Retina (tissue), 1 donor: ENCODE results near the gene LMX1B.
"Not testable (repeated sequence)": the region's sequence is repeated elsewhere in the genome, so short reads cannot be mapped to it uniquely, and the experiment has no call there.

ENCODE experiments used
- DNase-seq: peaks from one replicate; pipeline ENCODE4 v3.0.0-alpha.2; 2016

LMX1B gene

DNA sequence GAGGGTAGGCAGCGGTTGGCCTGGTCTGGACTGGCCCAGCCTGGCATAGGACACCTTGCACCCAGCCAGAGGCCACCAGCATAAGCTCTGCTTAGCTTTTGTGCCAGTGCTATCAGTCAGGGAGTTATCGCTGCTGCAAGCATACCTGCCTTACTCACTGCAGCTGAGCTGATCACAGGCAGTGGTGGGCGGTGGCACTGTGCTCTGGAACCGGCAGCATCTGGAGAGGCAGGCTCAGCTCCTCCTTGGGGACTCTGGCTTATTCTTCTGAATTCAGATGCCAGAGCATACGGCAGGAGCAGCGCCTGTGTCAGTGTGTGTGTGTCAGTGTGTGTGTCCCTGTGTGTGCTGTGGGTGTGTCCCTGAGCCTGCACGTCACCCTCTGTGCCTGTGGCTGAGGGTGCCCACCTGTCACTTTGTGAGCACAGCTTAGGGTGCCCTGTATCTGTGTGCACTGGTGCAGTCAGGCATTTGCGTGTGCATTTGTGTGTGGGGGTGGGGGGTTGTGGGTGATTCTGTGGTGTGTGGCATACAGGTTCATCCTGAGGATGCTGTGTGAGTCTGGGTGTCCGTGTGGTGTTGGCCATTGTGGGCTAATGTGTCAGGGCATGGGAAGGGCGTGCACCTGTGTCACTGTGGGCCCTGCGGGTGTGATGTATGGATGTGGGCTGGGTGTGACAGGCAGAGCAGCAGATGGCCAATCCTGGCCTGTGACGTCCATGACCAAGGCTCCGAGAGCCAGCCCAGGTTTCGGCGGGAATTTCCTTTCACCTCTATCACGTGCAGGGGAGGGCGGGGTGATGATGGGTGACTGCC, 23.5 kb downstream of the LMX1B start:
- DNase-seq = peak; percentile 58

DNA sequence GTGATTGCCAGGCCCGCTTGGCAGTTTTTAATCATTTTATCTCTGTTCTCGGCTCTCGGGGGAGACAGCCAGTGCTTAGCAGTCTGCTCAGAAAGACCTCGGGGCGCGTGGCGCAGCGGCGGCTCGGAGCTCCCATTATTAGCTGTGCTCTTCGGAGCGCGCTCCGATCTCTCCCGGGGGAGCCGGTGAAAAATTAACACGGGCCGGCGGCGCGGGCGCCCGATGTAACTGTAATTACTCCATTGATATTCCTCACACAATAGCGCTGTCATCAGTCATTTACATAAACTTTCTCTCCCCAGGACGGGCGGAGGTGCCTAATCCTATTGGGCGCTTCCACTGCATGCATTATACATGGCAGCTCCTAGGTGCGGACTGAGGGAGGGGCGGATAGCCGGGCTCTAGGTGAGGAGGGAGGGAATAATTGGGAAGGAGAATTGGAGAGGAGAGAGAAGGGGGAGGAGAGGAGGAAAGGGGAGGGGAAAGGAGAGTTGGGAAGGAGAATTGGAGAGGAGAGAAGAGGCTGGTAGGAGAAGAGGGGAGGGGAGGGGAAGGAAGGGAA, 24.9 kb downstream of the LMX1B start:
- DNase-seq = peak; percentile 83

DNA sequence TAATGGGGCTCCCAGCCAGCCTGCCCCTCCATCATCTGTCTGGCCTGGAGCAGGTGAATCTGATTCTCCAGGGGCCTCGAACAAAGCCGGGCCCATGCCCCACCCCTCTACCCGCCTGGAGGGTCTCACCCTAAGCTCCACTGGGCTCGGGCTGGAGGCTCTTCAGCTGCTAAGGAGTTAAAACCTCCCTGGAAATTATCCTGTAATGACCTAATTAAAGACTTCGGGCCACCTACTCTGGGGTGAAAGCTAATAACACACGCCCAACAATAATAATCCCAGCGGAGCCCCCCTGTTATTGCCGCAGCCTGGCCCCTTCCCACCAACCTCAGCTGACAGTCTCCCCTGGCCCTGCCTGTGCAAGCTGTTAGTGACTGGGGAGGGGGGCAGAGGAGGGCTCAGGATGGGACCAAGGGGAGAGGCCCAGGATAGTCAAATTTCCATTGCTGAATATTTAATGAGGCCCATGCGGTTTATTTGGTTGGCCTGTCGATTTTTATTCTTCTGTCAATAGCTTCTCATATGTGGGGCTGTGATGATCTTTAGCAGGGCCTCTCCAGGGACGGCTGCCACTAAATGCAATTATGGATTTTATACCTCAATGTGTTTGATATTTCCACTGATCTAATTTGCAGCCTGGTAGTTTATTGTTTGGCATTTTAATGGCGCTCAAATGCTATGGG, 25.7 kb downstream of the LMX1B start:
- peak; percentile 51 for DNase-seq

DNA sequence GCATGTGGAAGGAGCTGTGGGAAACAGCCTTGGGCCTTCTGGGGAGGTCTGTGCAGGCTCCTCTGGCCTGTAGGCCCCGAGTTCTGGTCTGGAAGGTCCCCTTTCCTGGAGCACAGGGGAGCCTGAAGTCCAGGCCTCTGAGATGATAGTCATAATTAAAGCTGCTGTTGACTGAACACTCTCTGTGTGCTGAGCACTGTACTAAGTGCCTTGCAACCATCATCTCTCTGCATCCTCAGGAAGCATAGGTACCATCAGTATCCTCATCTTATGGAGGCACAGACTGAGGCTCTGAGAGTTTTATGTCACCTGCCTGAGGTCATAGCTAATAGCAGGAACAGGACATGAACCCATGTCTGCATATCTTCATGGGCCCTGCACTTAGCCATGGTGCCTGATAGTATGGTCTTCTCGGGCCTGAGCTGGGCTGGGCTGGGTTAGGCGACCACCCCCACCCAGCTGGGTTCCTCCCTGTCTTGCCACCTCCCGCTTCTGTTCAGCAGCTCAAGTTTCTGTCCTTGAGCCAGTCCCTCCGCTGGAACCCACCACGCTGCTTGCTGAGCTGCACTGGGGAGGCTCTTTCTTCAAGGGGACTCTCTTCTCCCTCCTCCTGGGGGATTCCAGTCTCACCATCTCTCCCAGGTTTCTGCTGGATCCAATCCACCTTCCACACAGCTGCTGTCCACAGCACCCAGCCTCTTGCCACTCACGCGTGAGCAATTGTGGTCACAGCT, 27.6 kb downstream of the LMX1B start:
- no peak for DNase-seq

DNA sequence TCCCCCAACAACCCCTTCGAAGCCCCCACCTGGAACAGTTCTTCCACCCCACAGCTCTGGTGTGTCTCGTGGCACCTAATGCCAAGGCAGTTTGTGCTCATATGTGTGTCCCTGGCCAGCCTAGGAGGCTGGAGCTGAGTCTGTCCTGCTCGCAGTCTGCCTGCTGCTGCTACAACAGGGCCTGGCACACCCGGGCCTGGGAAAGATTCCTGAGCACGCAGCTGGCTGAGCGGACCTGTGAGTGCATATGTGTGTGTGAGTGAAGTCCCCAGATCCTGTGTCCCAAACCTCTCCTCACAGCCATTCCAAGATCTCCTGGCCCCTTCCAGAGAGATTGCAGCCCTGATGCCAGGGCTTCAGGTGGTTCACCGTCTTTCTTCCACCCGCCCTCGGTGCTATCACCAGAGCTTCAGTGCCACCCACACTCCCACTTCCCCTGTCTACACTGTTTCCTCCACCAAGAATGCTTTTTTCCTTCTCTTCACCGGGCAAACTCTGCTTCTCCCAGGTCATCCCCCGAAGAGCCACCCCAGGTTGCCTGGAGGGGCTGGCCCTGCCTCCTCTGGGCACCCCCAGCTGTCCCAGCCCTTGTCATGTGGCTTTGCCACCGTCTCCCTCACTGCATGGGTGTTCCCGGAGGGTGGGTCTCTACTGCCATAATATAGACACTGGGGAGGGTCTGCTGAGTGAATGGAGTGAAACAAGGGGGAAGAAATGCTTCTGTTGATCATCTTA, 28.4 kb downstream of the LMX1B start:
- no peak for DNase-seq

DNA sequence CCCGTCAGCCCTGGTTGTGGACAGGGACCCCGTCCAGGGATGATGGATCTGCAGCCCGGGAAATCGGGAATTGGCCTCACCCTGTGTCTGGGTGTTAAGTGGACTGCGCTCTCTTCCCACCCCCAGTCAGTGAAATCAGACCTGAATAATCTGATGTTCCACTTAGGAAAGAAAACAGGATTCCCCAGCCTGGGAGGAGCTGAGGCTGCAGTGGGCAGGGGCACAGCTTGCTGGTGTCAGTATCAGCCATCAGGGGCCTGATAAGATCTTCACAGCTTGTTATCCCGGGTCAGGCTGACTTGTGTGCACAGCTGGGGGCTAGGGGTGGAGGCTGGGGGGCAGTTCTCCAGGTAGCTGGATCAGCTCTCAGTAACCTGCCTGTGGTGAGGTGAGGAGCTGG, 29.1 kb downstream of the LMX1B start:
- no peak for DNase-seq

DNA sequence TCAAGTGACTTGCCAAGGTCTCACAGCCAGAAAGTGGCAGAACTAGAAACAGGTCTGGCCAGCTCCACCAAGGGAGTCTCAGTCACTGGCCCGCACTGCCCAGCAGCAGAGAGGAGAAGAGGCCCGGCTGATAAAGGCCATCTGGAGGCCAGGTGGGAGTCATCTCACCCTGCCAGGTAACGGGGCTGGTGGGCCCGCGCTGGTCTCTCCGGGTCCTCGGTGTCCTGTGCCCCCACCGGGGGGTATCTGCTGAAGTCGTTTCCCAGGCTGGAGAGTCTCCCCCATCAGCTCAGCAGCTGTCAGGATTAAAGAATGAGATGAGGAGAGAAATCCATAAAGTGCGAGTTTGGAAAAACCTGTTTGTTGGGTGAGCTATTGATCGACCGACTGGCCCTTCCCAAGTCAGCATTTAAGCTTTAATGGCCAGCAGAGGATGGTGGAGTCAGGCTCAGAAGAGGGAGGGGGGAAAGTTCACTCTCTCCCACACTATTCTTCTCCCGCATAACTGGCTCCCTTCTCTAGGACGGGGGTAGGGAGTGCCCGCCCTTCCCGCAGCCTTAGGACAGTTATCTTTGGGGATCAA, 30.3 kb downstream of the LMX1B start:
- DNase-seq = no peak

DNA sequence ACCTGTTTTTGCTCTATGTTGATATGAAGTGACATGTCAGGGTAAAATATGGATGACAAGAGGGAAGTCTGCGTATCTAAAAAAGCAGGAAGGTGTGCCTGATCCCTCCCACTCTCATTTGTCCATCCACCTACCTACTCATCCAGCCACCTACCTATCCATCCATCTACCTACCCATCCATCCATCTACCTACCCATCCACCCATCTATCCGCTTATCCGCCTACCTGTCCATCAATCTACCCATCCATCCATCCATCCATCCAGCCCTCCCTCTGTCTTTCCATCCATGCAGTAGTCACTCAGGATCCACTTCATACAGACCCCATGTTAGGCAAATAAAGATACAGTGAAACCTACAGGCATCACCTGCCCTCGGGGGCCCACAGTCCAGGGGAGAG, 32.4 kb downstream of the LMX1B start:
- DNase-seq = no peak

DNA sequence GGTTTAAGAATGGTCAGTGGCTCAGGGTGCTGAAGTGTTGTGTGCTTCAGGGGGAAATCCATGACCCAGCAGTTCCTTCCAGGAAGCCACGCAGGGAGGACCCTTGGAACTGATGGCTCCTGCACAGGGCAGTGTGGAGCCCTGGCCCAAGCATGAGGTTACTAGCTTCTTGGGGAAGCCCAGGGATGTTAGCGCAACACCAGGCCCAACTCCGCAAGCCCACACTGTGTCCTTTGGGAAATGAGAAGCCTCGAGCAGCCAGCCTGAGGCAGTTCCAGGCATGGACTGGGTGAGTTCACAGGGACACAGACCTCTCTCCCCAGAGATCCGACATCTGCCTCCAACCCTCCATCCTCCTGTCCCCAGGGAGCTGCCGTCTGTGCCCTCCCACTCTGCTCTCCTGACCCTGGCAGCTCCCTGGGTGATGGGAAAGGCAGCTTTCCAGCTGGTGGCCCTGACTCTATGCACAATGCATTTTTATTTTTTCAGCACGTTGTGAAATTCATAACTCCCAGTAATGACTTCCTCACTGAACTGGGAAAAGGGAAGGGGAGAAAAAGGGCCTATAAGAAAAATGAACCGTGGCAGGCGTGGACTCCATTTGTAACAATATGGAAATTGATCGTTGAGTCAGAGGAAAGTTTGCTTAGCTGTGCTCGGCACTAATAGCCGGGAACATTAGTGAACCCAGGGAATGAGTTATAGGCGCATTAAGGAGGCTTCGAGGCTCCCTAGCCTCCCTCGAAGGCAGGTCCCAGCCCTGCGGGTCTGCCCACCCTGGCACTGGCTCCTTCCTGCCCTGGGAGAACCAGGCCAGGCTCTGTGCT, 34.1 kb downstream of the LMX1B start:
- DNase-seq = no peak

DNA sequence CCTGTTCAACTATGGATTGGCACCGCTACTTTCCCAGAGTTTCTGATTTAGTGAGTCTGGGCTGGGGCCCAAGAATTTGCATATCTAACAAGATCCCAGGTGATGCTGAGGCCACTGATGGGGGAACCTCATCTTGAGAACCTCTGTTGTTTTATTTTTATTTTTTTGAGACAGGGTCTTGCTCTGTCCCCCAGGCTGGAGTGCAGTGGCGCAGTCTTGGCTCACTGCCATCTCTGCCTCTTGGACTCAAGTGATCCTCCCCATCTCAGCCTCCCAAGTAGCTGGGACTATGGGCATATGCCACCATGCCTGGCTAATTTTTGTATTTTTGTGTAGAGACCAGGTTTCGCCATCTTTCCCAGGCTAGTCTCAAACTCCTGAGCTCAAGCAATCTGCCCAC, 35.7 kb downstream of the LMX1B start:
- no peak for DNase-seq

DNA sequence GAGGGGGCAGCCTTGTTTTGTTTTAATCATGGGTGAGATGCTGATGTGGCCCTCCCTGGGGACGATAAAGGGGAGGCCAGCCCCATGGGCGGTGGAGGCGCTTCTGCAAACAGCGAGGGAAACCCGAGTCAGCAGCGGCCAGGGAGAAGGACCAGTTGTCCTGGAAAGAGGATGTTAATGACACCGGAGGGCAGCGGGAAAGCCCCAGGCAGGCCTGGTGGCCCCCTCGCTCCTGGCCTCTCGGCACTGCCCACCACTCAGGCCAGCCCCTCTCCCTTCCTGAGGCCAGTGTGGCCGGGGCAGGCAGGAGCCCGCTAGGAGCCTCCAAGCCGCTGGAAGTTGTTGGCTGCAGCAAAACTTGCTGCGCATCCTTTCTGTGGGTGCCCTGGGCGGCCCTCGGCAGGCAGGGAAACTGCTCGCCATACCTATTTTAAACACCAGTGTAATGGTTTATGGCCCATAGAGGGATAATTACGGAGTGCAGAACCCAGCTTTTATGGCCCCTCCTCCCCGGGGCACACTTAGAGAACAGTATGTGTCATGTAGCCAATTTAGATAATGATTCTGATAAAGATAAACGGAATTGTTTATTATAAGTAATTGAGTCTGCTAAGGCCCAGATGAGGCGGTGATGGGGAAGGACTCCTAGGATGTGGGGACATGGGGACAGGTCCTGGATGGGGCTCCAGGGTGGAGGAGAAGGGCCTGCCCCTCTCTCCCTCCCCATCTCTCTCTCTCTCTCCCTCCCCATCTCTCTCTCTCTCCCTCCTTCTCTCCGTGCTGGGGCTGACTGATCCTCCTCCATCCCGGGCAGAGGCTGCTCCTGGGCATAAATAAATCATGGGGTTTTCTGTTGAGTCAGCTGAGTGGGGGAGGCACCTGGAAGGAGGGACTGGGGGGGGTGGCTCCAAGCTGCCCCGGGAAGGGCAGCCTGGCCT, 36.9 kb downstream of the LMX1B start:
- DNase-seq = peak; percentile 56

DNA sequence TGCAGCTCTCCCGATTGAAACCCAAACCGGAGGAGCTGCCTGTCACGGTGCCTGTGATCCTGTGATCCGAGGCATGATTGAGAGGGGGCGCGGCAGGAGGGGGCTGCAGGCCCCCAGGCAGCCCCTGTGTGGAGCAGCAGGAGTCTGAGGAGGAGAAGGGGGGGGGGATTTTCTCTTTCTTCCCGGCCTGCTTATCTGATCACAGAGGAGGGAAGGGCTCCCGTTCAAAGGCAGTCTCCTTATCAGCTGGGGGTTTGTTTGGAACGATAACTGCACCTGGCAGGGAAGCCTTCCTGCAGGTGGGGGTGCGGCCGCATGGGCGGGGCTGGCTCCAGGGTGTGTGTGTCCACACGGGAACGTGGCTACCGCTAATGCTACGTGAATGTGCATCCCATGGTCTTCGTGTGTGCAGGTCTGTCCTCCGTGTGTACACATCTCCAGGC, 38.4 kb downstream of the LMX1B start:
- no peak for DNase-seq

DNA sequence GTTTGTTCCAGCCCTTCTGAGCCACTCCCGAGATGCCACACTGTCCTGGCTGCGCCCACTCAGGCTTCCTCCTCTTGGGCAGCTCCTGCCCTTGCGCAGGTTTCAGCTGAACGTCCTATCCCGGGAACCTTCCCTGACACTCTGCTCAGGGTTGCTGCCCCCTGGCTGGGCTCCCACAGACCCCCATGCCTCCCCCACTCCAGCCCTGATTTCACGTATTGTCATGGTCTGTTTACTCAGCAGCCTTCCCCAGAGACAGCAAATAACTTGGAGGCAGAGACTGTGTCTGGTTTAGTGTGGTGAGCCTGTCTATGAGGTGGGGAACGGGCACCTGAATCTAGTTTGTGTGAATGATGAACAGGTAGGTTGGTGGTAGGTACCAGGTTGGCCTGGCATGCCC, 40.4 kb downstream of the LMX1B start:
- DNase-seq = no peak

DNA sequence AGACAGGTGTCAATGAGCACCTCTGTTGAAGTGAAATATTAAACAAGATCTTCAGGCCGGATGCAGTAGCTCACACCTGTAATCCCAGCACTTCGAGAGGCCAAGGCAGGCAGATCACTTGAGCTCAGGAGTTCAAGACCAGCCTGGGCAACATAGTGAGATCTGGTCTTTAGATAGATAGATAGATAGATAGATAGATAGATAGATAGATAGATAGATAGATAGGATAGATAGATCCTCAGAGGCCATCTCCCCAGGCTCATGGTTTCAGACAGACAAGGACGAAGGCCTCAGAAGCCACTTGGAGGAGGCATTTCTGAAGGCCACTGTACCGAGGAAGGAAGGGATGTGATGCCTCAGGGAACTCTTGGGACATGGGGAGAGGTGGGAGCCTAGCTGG, 42.5 kb downstream of the LMX1B start:
- not testable (repeated sequence) for DNase-seq

DNA sequence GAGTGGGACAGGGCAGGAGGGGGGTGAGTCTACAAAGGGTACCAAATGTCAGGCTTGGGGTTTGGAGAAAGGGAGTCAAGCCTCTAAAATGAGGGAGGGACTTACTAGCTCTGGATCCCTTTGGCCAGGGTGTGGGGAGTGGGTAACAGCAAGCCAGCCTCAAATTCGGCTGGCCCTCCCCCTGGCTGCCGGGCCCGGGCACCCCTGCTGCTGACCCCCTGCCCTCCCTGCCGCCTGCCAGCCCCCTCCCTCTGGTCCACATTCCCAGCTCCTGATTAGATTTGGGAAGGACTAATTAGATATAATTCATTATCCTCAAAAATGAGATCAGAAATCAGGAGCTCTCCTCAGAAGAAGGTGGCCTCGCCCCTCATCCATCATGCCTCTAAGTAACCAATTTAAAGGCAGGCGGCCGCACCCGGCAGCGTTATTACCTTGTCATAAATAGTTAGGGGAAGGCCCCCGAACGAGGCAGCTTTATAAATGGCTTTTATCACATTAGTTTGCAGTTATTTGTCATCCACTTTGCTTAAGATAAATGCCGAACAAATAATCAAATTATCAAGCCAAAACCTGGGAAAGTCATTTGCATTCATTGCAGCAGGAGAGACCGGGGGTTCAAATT, 44.6 kb downstream of the LMX1B start:
- no peak for DNase-seq

DNA sequence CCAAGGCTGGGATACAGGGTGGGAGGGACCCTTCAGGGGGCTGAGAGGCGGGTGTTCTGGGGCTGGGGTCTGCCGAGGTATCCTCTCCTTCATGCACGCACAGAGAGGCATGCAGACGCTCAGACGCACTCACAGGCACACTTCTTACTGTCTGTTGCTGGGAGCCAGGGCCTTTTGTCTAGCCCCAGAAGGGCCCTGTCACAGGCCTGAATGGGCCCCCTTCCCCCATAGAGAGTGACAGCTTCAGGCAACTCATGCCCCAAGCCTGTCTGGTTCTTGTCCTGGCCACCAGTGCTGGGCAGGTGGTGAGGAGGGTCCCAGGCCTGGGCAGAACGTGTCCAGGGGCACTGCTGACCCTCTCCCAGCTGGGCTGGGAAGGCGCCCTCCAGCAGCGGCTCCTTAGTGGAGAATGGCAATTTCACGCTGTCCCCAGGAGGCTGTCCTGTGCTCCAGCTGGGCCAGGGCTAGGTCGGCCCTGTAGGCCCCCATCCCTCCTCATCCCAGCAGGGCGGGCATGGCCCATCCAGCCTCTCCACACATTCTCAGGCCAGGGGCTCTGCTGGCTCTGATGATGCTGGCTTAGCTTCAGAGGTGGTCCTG, 45.3 kb downstream of the LMX1B start:
- no peak for DNase-seq

DNA sequence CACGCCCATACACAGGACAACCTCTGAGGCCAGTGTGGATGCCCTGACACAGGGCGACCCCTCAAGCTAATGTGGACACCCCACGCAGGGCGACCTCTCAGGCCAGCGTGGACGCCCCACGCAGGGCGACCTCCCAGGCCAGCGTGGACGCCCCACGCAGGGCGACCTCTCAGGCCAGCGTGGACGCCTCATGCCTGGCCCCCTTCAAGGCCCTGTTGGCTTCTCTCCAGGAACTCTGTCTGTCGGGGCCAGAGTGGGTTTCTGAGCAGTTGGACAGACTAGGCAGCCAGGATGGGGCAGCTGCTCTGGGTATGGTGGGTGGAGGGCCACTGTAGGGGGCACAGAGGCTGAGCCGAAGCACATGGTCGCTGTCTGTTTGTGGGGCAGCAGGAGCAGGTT, 47.4 kb downstream of the LMX1B start:
- no peak for DNase-seq

DNA sequence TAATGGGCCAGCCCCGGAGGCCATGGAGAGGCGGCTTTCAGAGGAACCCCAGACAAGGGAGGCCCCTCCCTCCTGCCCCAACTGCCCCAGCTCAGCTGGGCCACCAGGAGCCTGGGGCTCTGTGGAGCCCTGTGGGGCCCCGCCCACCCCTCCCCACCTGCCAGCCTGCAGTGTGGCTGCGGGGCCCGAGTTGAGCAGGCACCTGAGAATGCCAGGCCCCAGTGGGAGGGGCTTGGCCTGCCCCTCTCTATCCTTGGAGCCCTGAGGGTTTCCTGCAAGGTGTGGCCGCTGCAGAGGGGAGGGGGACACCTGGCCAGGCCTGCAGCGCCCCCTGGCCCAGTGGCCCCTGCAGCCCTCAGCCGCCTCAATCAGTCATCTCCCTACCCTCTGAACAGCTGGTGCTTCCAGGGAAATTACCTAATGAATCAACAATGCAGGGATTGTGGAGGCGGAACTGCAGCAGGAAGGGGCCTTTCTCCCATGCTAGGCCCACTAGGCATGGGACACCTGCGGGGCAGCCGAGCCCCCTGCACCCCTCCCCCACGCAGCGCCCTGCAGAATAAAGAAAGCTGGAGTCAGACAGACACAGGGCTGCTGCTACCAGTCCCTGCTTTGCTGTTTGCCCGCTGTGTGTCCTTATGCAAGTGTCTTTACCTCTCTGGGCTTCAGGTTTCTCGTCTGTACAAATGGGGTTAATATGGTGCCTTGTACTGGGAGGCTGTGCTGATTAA, 48.0 kb downstream of the LMX1B start:
- DNase-seq = no peak

DNA sequence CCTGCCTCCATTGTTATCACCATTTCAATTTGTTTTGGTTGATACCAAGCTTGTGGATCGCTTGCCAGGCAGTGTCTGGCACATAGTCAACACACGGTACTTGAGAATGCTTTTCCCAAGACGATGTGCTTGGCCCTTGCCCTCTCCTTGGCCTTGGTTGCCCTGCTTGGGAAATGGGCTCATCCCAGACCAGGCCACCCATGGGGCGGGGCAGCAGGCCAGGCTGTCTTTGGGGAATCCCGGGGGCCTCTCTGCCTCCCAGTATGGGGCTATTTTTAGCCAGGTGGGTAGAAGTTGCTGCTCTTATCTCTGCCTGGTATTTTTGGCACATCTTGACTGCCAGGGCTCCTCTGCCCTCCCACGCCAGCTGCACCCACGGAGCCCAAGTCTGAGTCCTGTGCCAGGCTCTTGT, 49.9 kb downstream of the LMX1B start:
- no peak for DNase-seq
